PC-9 (cell line): ENCODE measurements around the gene EDRF1. TPM values are rescaled to one million over a fixed set of nuclear protein-coding genes. Genes with fewer than 3 reads are reported as not detected.
"Not testable (repeated sequence)": the region's sequence is repeated elsewhere in the genome, so short reads cannot be mapped to it uniquely, and the experiment has no call there.

Experiments used
- BruUV-seq: library from RNA; stranded (reverse); fragments of 400-500 nt; replicated peaks from 2 replicates; lab custom pipeline; 2021; lab: Mats Ljungman, UMichigan
- CTCF ChIA-PET: fragments of 300-600 bp; sonication (Branson Sonifier 250); formaldehyde crosslinking; loops from one replicate; lab custom pipeline; 2022; ENCODE audit warnings: antibody characterized with exemption; lab: Charles Lee
- POLR2A ChIA-PET: fragments of 300-600 bp; sonication (Branson Sonifier 250); formaldehyde crosslinking; loops from one replicate; lab custom pipeline; 2022; ENCODE audit warnings: antibody characterized with exemption; ENCODE audit not compliant: unreplicated experiment; lab: Charles Lee
- DNase-seq, 2 experiments: peaks; one replicate each; pipeline versions ENCODE4 v3.0.0 to v3.0.0-alpha.2; 2015 to 2022; ENCODE audit warnings: mixed read lengths in 1 of 2
- H2AFZ ChIP-seq: fragments of 200-600 bp; sonication (generic); 2 replicates; pipeline ENCODE4 v1.8.1; 2017; ENCODE audit warnings: antibody characterized with exemption
- H3F3A ChIP-seq: fragments of 200-600 bp; sonication (generic); 2 replicates; pipeline ENCODE4 v1.8.1; 2017; ENCODE audit warnings: antibody characterized with exemption, mild to moderate bottlenecking, low read depth; ENCODE audit not compliant: insufficient read depth
- H3K27ac ChIP-seq: fragments of 200-600 bp; sonication (generic); 2 replicates; pipeline ENCODE4 v1.6.1; 2016; ENCODE audit warnings: mixed run types
- H3K27me3 ChIP-seq: fragments of 200-600 bp; sonication (generic); 2 replicates; pipeline ENCODE4 v1.6.1; 2016; ENCODE audit warnings: low read depth, mixed run types; ENCODE audit not compliant: insufficient read depth
- H3K36me3 ChIP-seq: fragments of 200-600 bp; sonication (generic); 2 replicates; pipeline ENCODE4 v1.6.1; 2016; ENCODE audit warnings: low read depth, mixed run types
- H3K4me1 ChIP-seq: fragments of 200-600 bp; sonication (generic); replicated peaks from 2 replicates; pipeline ENCODE4 v1.6.1; 2016; ENCODE audit warnings: mixed run types; ENCODE audit not compliant: insufficient read depth
- H3K4me2 ChIP-seq: fragments of 200-600 bp; sonication (generic); 2 replicates; pipeline ENCODE4 v1.6.1; 2017; ENCODE audit warnings: mixed run types
- H3K4me3 ChIP-seq: fragments of 200-600 bp; sonication (generic); 2 replicates; pipeline ENCODE4 v1.6.1; 2016; ENCODE audit warnings: mixed run types
- H3K79me2 ChIP-seq: fragments of 200-600 bp; sonication (generic); 2 replicates; pipeline ENCODE4 v1.6.1; 2017; ENCODE audit warnings: low read depth, mixed run types
- H3K9me2 ChIP-seq: fragments of 200-600 bp; sonication (generic); 2 replicates; pipeline ENCODE4 v1.8.1; 2017; ENCODE audit warnings: mild to moderate bottlenecking; ENCODE audit not compliant: insufficient read depth
- H3K9me3 ChIP-seq: fragments of 200-600 bp; sonication (generic); 2 replicates; pipeline ENCODE4 v1.8.1; 2016; ENCODE audit warnings: low read depth; ENCODE audit not compliant: insufficient read depth
- H4K20me1 ChIP-seq: fragments of 200-600 bp; sonication (generic); 2 replicates; pipeline ENCODE4 v1.8.1; 2017; ENCODE audit not compliant: insufficient read depth
- EZH2 ChIP-seq: fragments of 200-600 bp; sonication (generic); IDR thresholded peaks from 2 replicates; pipeline ENCODE4 v1.8.0; 2017; ENCODE audit warnings: antibody characterized with exemption, low read depth
- intact Hi-C: fragments of 100-400 bp; cut with micrococcal nuclease; formaldehyde crosslinking; loops from one replicate; pipeline ENCODE4 v1.10.0; 2022; ENCODE audit not compliant: unreplicated experiment
- total RNA-seq: library from RNA; stranded (reverse); gene quantifications from 2 replicates; pipeline ENCODE4 v1.2.3, GENCODE V29; 2021
- TF ChIP-seq, protein P1 (sequence below): fragments of 200-600 bp; sonication (generic); conservative IDR thresholded peaks from 2 replicates; pipeline ENCODE4 v1.6.1; 2017; ENCODE audit warnings: mixed run types, antibody characterized with exemption, mild to moderate bottlenecking, moderate library complexity

Gene EDRF1
- total RNA-seq, 1 experiment from 2014 or later = 21.7 TPM

- Histone ChIP-seq H3K79me2 (no peaks in the 10 kb centered on the region), H3K36me3 (no peaks in the 10 kb centered on the region), H3K9me2 (no peaks in the 10 kb centered on the region), H3K27ac (no peak overlapping the region), H3K4me1 (0 out of 2 replicates have a peak, but pooled peaks cover 7% of the 10 kb centered on the region), H3K4me3 (no peak overlapping the region), H3K9me3 (no peaks in the 10 kb centered on the region), H3F3A (no peaks in the 10 kb centered on the region), H4K20me1 (no peaks in the 10 kb centered on the region), H3K27me3 (no peaks in the 10 kb centered on the region), H3K4me2 (no peak overlapping the region), H2AFZ (no peak overlapping the region)
- POLR2A ChIA-PET = no interaction called here
- no peak for DNase-seq
- TF ChIP-seq, protein P1, sequence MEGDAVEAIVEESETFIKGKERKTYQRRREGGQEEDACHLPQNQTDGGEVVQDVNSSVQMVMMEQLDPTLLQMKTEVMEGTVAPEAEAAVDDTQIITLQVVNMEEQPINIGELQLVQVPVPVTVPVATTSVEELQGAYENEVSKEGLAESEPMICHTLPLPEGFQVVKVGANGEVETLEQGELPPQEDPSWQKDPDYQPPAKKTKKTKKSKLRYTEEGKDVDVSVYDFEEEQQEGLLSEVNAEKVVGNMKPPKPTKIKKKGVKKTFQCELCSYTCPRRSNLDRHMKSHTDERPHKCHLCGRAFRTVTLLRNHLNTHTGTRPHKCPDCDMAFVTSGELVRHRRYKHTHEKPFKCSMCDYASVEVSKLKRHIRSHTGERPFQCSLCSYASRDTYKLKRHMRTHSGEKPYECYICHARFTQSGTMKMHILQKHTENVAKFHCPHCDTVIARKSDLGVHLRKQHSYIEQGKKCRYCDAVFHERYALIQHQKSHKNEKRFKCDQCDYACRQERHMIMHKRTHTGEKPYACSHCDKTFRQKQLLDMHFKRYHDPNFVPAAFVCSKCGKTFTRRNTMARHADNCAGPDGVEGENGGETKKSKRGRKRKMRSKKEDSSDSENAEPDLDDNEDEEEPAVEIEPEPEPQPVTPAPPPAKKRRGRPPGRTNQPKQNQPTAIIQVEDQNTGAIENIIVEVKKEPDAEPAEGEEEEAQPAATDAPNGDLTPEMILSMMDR = no peak
- TF ChIP-seq EZH2 = no peak
- no TSS peak for BruUV-seq
- intact Hi-C loops = no loop called here
- CTCF ChIA-PET = no interaction called here
These were observed 8.3 kb upstream of the EDRF1 start for GRCh38 chr10:125711110-125711750.

GRCh38 chr10:125714728-125715127, 4.8 kb upstream of the EDRF1 start:
- H3K27ac ChIP-seq, POLR2A ChIA-PET, H3K79me2 ChIP-seq, H3K4me1 ChIP-seq, H4K20me1 ChIP-seq, H2AFZ ChIP-seq, H3K36me3 ChIP-seq, DNase-seq, H3F3A ChIP-seq, BruUV-seq, H3K9me2 ChIP-seq, H3K27me3 ChIP-seq, CTCF ChIA-PET, H3K4me2 ChIP-seq, H3K4me3 ChIP-seq: not testable (repeated sequence)
- H3K9me3 ChIP-seq = peaks cover 10% of the 10 kb centered on the region
- intact Hi-C loops = loop anchor here (5.0 kb wide), 1 partner anchor 677 kb away; no protein-coding TSS in a partner anchor

GRCh38 chr10:125720002-125720382, 483 bp downstream of the EDRF1 start:
- no peaks in the 10 kb centered on the region for H4K20me1 ChIP-seq
- peaks cover 39% of the 10 kb centered on the region for H3K79me2 ChIP-seq
- H3F3A ChIP-seq = peaks cover 3% of the 10 kb centered on the region; the same call in 1 of the 2 replicates
- H3K9me3 ChIP-seq = peaks cover 10% of the 10 kb centered on the region
- no peaks in the 10 kb centered on the region for H3K9me2 ChIP-seq
- ChIA-PET POLR2A (no interaction called here), CTCF (no interaction called here)
- no peak for TF ChIP-seq EZH2
- TF ChIP-seq, protein P1 = no peak
- BruUV-seq = TSS peak; percentile 55
- peak overlapping the region; percentile 98 for H3K4me3 ChIP-seq
- peak overlapping the region; percentile 85 for H3K4me2 ChIP-seq
- no peak for DNase-seq
- H3K27ac ChIP-seq = peak overlapping the region; percentile 76
- H2AFZ ChIP-seq = peak overlapping the region; percentile 98
- peaks cover 25% of the 10 kb centered on the region for H3K36me3 ChIP-seq
- intact Hi-C loops = no loop called here
- H3K4me1 ChIP-seq = peaks cover 12% of the 10 kb centered on the region
- H3K27me3 ChIP-seq = no peaks in the 10 kb centered on the region
